Psoas muscle (tissue), 8 donors: ENCODE data around the gene CCDC40. TPM values are rescaled to one million over a fixed set of nuclear protein-coding genes. Genes with fewer than 3 reads are reported as not detected.
A peak's percentile ranks its signal among the peaks of the same experiment; 100 is the strongest.

ENCODE experiments used
- ATAC-seq, 4 donors: fragments of 200-7000 bp; cut with Tn5 transposase; one replicate each; pipeline ENCODE4 v1.9.1; 2020; ENCODE audit warnings: moderate library complexity in 3 of 4, mild to moderate bottlenecking in 2 of 4
- DNase-seq, 2 donors: peaks; one replicate each; pipeline ENCODE4 v3.0.0-alpha.2; 2020
- H3K27ac ChIP-seq: fragments of 200-600 bp; one replicate; pipeline ENCODE4 v1.8.0; 2022
- H3K27me3 ChIP-seq, 3 donors: fragments of 200-600 bp in 1 of 3; one replicate each; pipeline versions ENCODE4 v1.6.1 to v1.8.0; 2013 to 2022; ENCODE audit warnings: low read length in 2 of 3, mild to moderate bottlenecking in 2 of 3, moderate library complexity in 1 of 3; ENCODE audit not compliant: insufficient read depth in 3 of 3
- H3K36me3 ChIP-seq, 2 donors: fragments of 200-600 bp in 1 of 2; one replicate each; pipeline versions ENCODE4 v1.6.1 to v1.8.0; 2013 to 2022; ENCODE audit warnings: low read depth in 1 of 2, mild to moderate bottlenecking in 1 of 2, moderate library complexity in 1 of 2; ENCODE audit not compliant: insufficient read depth in 1 of 2
- H3K4me1 ChIP-seq: fragments of 200-600 bp; one replicate; pipeline ENCODE4 v1.8.0; 2022
- H3K4me3 ChIP-seq: fragments of 200-600 bp; one replicate; pipeline ENCODE4 v1.8.0; 2022; ENCODE audit warnings: mild to moderate bottlenecking
- H3K9me3 ChIP-seq: fragments of 200-600 bp; one replicate; pipeline ENCODE4 v1.8.0; 2022
- CTCF ChIP-seq: fragments of 200-600 bp; IDR thresholded peaks from one replicate; pipeline ENCODE4 v1.8.0; 2022; ENCODE audit warnings: antibody characterized with exemption
- WGBS, 3 donors: extraction: QIAGEN DNeasy Blood & Tissue Kit; methylation state at CpG; one replicate each; pipeline versions ENCODE4 v1.1.6 to v1.1.7; 2013; 5-methylcytosine and 5-hydroxymethylcytosine counted together
- intact Hi-C, 2 donors: fragments of 100-400 bp; cut with DNase I; formaldehyde crosslinking; loops; one replicate each; pipeline versions ENCODE4 v1.11.0 to v1.14.2; 2022
- polyA plus RNA-seq, 3 donors: library from polyadenylated mRNA; stranded (reverse); fragments of 200-250 nt; gene quantifications; one replicate each; pipeline ENCODE4 v1.2.3, GENCODE V29; 2013
- total RNA-seq, 4 donors: library from RNA; stranded (reverse); fragmentation: NEBNext Ultra II Directional in 2 of 4; extraction: Animal tissue kit (Norgen Biotek cat#: 25700) in 2 of 4; gene quantifications; one replicate each; pipeline versions ENCODE4 v1.2.1 to v1.2.4, GENCODE V29; 2021 to 2023
- donor health status: healthy with polysubstance abuse.
- donor health status: DM: no; HTN: no; CAD: no; lungs with moderate emphysema.
- donor health status: Bipolar disorder and iron deficiency.
- donor health status: healthy.
- donor health status: DM: yes; HTN: yes; CAD: no.
- donor health status: DM: no; HTN: no; CAD: no.
- donor health status: DM: no; HTN: no; CAD: no.
- donor health status: DM: yes; HTN: yes; CAD: no.

Gene CCDC40
- total and polyA plus RNA-seq, 7 donors, result 0.51 to 1.9 (median 1.4) TPM

- WGBS, 3 donors, result 90 to 93% (median 91%) methylated on average over 36 to 40 of the region's 40 CpGs
- peaks cover 0 to 59% of the 10 kb centered on the region in 2 donors for H3K36me3 ChIP-seq
- DNase-seq, result peak in 1 of 2 donors; percentile 41
Measured at GRCh38 chr17:80108036-80108971, 71.9 kb downstream of the CCDC40 start.

DNA sequence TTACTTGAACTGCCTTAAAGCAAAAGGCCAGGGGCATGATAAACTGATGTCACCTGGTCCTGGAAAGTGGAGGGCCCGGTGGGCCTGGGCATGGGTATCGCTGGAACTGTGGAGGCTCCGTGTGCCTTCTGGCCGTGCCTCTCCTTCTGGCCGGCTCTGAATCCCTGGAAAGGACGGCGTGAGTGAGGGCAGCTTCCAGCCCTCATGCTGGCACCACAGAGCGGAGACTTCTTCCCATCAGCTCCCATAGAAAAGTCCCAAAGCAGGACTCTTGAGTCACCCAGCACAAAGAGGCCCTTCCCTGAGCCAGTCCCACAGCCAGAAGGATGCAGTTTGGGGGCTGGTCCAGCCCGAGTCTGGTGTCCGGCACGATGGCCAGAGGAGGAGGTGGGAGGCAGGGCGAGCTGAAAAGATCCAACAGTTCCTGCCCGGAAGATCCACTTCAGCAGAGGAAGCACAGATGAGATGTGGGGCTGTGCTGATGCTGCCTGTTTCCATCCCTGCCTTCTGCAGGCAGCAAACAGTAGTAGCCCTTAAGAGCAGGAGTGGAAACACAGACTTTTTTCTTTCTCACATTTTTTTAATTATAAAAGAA, 72.7 kb downstream of the CCDC40 start:
- ATAC-seq (no peak), DNase-seq (peak in 1 of 2 donors; percentile 15)
- peaks cover 0 to 64% of the 10 kb centered on the region in 2 donors for H3K36me3 ChIP-seq
- no peak overlapping the region for H3K4me3 ChIP-seq
- WGBS, 3 donors, result 87 to 91% (median 89%) methylated on average over 13 of the region's 13 CpGs
- no peak for TF ChIP-seq CTCF
- no peak overlapping the region for H3K27ac ChIP-seq
- no peaks in the 10 kb centered on the region for H3K9me3 ChIP-seq
- H3K4me1 ChIP-seq, result no peaks in the 10 kb centered on the region
- intact Hi-C loops, result loop anchor here in 1 of 2 donors (10.0 kb wide), 1 partner anchor 256 kb away; no protein-coding TSS in a partner anchor
- H3K27me3 ChIP-seq, result no peaks in the 10 kb centered on the region

More at GRCh38 chr17:80108036-80108971, 71.9 kb downstream of the CCDC40 start:
- no peak for TF ChIP-seq CTCF
- no peak overlapping the region for H3K4me3 ChIP-seq
- H3K27ac ChIP-seq, result no peak overlapping the region
- intact Hi-C loops, result loop anchor here in 1 of 2 donors (10.0 kb wide), 1 partner anchor 256 kb away; no protein-coding TSS in a partner anchor
- no peaks in the 10 kb centered on the region for H3K9me3 ChIP-seq
- no peak for ATAC-seq
- no peaks in the 10 kb centered on the region for H3K4me1 ChIP-seq
- H3K27me3 ChIP-seq, result no peaks in the 10 kb centered on the region

DNA sequence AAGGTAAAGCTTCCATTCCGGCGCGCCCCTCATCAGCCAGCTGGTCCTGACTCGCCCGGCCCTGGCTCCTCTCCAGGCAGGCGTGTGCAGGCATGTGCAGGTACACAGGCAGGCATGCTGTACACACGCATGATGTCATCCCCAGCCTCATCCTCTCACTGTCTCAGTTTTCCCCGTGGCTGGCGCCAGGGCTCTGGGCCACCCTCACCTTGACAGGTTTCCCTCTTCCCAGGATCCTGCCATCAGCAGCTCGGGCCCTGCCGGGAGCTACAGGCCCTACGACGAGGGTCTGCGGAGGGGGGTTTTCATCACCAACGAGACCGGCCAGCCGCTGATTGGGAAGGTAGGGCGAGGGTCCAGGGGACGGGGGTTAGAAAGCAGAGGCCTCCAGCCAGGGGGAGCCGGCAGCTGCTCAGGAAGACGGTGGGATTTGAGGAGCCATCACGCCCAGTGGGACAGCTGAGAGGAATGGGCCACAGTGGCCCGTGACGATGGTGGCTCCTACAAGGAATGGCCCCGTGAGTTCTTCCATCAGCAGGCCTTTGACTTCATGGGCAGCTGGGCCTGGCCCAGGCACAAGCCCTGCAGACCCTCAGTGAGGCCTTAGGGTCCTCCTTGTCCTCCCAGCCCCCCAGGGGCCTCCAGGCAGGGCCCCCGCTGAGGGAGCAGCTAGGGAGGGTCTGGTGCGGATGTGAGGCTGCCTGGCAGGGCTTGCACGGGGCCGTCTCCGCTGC, 73.4 kb downstream of the CCDC40 start:
- ATAC-seq (no peak), DNase-seq (peak in 1 of 2 donors; percentile 42)
- Histone ChIP-seq H3K36me3 (peaks cover 0 to 70% of the 10 kb centered on the region in 2 donors), H3K4me1 (no peaks in the 10 kb centered on the region), H3K27me3 (no peaks in the 10 kb centered on the region), H3K9me3 (no peaks in the 10 kb centered on the region), H3K27ac (no peak overlapping the region), H3K4me3 (no peak overlapping the region)
- TF ChIP-seq CTCF, result no peak
- intact Hi-C loops, result loop anchor here in 1 of 2 donors (10.0 kb wide), 1 partner anchor 255 kb away; no protein-coding TSS in a partner anchor
- 87 to 89% (median 89%) methylated on average over 28 to 30 of the region's 30 CpGs for WGBS, 3 donors

GRCh38 chr17:80110447-80110812, 74.0 kb downstream of the CCDC40 start:
- intact Hi-C loops, result no loop called here
- ATAC-seq, result no peak
- H3K9me3 ChIP-seq, result no peaks in the 10 kb centered on the region
- peaks cover 0 to 75% of the 10 kb centered on the region in 2 donors for H3K36me3 ChIP-seq
- no peak overlapping the region for H3K27ac ChIP-seq
- no peak for TF ChIP-seq CTCF
- H3K4me3 ChIP-seq, result no peak overlapping the region
- no peak for DNase-seq
- no peaks in the 10 kb centered on the region for H3K4me1 ChIP-seq
- 78 to 91% (median 88%) methylated on average over 9 of the region's 9 CpGs for WGBS, 3 donors
- H3K27me3 ChIP-seq, result no peaks in the 10 kb centered on the region
